ENCODE results near the gene C3orf22.
A peak's percentile ranks its signal among the peaks of the same experiment; 100 is the strongest.

C3orf22 gene

DNA sequence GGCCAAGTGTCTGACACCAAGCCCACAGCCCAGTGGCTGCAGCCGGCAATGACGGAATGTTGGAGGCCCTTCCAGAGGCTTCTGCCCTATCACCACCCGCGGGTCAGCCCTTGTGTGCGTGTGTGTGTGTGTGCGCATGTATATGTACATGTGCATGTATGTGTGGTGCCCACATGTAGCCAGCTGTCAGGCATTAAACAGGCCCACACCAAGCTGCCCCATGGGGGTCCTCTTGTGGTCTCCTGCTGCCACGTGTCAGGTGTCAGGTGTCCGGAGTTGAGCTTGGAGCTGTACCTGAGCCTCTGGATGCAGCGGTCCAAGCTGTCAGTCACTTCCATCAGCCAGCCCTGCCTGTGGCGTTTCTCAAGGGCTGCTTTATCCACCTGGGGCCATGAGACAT lies 55.0 kb downstream of the C3orf22 start (continued):
- TF ChIP-seq ZNF2 (tag by site-specific recombination; IDR thresholded peaks at IDR 0.05): no peak
- no peak for TF ChIP-seq ZSCAN30 (tag by site-specific recombination; IDR thresholded peaks at IDR 0.05)
- TF ChIP-seq SP7 (tag by site-specific recombination; IDR thresholded peaks at IDR 0.05): no peak
- TF ChIP-seq ZBTB7A (tag by site-specific recombination; IDR thresholded peaks at IDR 0.05; ENCODE audit: low read depth): no peak
- TF ChIP-seq ZNF121 (tag by site-specific recombination; IDR thresholded peaks at IDR 0.05): no peak
- TF ChIP-seq ZNF433 (tag by site-specific recombination; IDR thresholded peaks at IDR 0.05; ENCODE audit: low read depth): no peak

DNA sequence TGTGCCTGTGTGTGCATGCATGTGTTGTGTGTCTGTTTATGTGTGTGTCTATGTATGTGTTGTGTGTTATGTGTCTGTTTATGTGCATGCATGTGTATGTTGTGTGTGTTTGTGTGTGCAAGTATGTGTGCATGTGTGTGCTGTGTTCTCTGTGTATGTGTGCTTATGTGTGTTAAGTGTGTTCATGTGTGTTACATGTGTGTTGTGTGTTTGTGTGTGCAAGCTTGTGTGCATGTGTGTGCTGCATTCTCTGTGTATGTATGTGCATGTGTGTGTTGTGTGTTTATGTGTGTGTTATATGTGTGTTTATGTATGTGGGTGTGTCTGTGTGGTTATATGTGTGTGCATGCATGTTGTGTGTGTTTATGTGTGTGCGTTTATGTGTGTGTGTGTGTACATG lies 56.1 kb downstream of the C3orf22 start:
- Histone ChIP-seq H3K4me1 (ENCODE audit: control insufficient read depth, insufficient read depth, low read length) (no peaks in the 10 kb centered on the region), H3K9me3 (ENCODE audit: control insufficient read depth, insufficient read depth, low read depth, low read length) (no peaks in the 10 kb centered on the region), H3K36me3 (ENCODE audit: control insufficient read depth in 2 of 2, insufficient read depth in 1 of 2, low read length in 2 of 2) (no peaks in the 10 kb centered on the region), H3K27ac (ENCODE audit: extremely low read depth, low read depth, low read length) (no peak overlapping the region), H3K4me3 (ENCODE audit: low read depth, low read length) (no peak overlapping the region)
- TF ChIP-seq, protein P1, sequence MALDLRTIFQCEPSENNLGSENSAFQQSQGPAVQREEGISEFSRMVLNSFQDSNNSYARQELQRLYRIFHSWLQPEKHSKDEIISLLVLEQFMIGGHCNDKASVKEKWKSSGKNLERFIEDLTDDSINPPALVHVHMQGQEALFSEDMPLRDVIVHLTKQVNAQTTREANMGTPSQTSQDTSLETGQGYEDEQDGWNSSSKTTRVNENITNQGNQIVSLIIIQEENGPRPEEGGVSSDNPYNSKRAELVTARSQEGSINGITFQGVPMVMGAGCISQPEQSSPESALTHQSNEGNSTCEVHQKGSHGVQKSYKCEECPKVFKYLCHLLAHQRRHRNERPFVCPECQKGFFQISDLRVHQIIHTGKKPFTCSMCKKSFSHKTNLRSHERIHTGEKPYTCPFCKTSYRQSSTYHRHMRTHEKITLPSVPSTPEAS (tag by site-specific recombination; IDR thresholded peaks at IDR 0.05): peak; percentile 95
- no peak for TF ChIP-seq ZNF416 (tag by site-specific recombination; IDR thresholded peaks at IDR 0.05)
- CTCF ChIA-PET: no interaction called here
- POLR2A ChIA-PET: no interaction called here

GRCh38 chr3:126501736-126502135 lies 57.0 kb downstream of the C3orf22 start:
- ChIA-PET POLR2A (no interaction called here), CTCF (no interaction called here)
- Histone ChIP-seq H3K27ac (ENCODE audit: extremely low read depth, low read depth, low read length) (no peak overlapping the region), H3K9me3 (ENCODE audit: control insufficient read depth, insufficient read depth, low read depth, low read length) (no peaks in the 10 kb centered on the region), H3K36me3 (ENCODE audit: control insufficient read depth in 2 of 2, insufficient read depth in 1 of 2, low read length in 2 of 2) (no peaks in the 10 kb centered on the region), H3K4me1 (ENCODE audit: control insufficient read depth, insufficient read depth, low read length) (no peaks in the 10 kb centered on the region), H3K4me3 (ENCODE audit: low read depth, low read length) (no peak overlapping the region)
- TF ChIP-seq ZBTB6 (tag by site-specific recombination; IDR thresholded peaks at IDR 0.05) (no peak), ZNF2 (tag by site-specific recombination; IDR thresholded peaks at IDR 0.05) (no peak), ZNF184 (tag by site-specific recombination; IDR thresholded peaks at IDR 0.05) (no peak), REST (tag by site-specific recombination; IDR thresholded peaks at IDR 0.05) (no peak), ZNF157 (tag by site-specific recombination; IDR thresholded peaks at IDR 0.05) (no peak), MEIS1 (CRISPR knock-in tag; IDR thresholded peaks at IDR 0.05; ENCODE audit: borderline replicate concordance) (no peak), ZNF416 (tag by site-specific recombination; IDR thresholded peaks at IDR 0.05) (no peak), ZNF501 (tag by site-specific recombination; IDR thresholded peaks at IDR 0.05) (no peak), BCL11A (tag by site-specific recombination; IDR thresholded peaks at IDR 0.05; ENCODE audit: low read depth) (no peak), ZNF645 (tag by site-specific recombination; IDR thresholded peaks at IDR 0.05) (no peak), HOXC10 (CRISPR knock-in tag; IDR thresholded peaks at IDR 0.05) (no peak), TRIM28 (IDR thresholded peaks at IDR 0.05; ENCODE audit: borderline replicate concordance, low read length) (no peak), TSHZ1 (tag by site-specific recombination; IDR thresholded peaks at IDR 0.05; ENCODE audit: borderline replicate concordance) (no peak), ZNF394 (tag by site-specific recombination; IDR thresholded peaks at IDR 0.05; ENCODE audit: borderline replicate concordance) (no peak)
- TF ChIP-seq, protein P2, sequence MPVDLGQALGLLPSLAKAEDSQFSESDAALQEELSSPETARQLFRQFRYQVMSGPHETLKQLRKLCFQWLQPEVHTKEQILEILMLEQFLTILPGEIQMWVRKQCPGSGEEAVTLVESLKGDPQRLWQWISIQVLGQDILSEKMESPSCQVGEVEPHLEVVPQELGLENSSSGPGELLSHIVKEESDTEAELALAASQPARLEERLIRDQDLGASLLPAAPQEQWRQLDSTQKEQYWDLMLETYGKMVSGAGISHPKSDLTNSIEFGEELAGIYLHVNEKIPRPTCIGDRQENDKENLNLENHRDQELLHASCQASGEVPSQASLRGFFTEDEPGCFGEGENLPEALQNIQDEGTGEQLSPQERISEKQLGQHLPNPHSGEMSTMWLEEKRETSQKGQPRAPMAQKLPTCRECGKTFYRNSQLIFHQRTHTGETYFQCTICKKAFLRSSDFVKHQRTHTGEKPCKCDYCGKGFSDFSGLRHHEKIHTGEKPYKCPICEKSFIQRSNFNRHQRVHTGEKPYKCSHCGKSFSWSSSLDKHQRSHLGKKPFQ (tag by site-specific recombination; IDR thresholded peaks at IDR 0.05): no peak
